GM21825 (cell line): Measurements from ENCODE around the gene RERE.

Experiments used
- ATAC-seq: cut with Tn5 transposase; IDR thresholded peaks from one replicate; pipeline ENCODE4 v1.9.1; 2021; ENCODE audit warnings: mild to moderate bottlenecking, moderate library complexity; ENCODE audit not compliant: unreplicated experiment

The RERE gene

DNA sequence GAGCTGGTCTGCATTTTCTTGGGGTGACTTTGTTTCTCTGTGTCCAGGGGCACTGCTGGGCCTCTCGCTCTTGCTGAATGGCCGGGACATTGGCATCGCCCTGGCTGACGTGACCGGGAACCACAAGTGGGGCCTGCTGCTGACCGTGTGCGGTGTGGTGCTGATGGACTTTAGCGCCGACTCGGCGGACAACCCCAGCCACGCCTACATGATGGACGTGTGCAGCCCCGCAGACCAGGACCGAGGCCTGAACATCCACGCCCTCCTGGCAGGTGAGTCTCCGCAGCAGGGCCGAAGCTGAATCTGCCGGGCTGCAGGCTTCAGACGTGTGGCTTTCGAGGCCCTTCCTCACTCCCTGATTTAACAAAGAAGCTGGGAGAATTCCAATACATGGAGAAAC is 491.7 kb downstream of the RERE start:
- ATAC-seq: no peak

DNA sequence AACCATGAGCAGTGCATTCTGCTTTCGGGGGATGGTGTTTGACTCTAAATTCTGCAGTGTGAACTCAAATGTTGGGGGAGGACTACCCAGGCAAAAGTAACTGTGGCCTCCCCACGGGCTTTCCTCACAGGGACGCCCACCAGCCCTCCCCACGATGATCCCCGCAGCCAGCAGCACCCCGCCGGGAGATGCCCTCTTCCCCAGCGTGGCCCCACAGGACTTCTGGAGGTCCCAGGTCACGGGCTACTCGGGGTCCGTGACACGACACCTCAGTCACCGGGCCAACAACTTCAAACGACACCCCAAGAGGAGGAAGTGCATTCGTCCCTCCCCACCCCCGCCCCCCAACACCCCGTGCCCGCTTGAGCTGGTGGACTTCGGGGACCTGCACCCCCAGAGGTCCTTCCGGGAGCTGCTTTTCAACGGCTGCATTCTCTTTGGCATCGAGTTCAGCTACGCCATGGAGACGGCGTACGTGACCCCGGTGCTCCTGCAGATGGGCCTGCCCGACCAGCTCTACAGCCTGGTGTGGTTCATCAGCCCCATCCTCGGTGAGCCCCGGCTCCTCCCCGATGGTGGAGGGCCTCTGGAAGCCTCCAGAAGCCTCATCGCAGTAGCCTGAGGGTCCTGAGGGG is 493.1 kb downstream of the RERE start:
- ATAC-seq: no peak

DNA sequence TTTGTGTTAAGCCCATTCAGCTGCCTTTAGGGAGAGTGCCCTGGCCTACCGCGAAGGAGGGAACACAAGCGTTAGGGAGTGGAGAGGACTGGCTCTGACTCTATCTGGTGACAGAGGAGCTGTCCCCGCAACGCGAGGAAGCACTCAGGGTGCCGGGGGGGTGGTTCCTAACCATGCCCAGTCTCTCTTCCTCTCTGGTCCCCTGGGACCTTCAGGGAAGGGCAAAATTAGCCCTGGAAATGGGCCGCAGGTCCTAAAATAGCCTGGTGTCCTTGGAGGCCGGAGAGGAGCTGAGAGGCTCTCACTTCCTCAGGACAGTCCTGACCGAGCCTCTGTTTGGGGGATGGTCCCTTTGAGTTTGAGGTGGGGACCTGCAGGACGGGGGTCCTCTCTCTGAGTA is 493.7 kb downstream of the RERE start:
- no peak for ATAC-seq

DNA sequence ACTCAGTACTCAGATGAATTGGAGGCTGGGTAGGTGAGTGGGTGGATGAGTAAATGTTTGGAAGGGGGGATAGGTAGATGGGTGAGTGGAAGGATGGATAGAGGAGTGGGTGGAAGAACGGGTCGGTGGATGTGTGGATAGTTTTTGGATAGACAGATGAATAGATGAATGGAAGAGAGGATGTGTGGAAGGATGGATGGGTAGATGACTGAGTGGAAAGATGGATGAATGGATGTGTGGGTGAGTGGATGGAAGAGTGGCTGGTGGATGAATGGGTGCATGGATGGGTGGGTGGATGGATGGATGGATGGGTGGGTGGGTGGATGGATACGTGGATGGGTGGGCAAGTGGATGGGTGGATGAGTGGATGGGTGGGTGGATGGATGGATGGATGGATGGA is 495.8 kb downstream of the RERE start:
- no peak for ATAC-seq

DNA sequence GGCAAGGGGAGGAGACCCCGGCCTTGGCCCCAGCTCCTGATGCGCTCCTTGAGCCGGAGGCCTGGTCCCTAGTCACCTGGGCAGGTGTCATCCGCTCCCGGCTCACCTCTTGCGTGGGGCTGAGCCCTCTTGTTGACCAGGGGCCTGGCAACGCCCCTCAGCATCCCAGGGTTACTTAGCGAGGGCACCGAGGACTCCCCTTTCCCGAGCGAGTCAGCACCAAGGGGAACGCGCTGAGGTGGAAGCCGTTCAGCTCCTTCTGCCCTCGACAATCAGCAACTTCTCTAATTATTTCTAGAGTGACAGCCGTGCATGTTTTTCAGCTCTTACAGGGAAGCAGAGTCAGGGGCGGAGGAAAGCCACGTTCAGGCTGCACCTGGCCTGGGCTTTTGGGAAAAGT is 499.0 kb downstream of the RERE start:
- ATAC-seq: no peak

DNA sequence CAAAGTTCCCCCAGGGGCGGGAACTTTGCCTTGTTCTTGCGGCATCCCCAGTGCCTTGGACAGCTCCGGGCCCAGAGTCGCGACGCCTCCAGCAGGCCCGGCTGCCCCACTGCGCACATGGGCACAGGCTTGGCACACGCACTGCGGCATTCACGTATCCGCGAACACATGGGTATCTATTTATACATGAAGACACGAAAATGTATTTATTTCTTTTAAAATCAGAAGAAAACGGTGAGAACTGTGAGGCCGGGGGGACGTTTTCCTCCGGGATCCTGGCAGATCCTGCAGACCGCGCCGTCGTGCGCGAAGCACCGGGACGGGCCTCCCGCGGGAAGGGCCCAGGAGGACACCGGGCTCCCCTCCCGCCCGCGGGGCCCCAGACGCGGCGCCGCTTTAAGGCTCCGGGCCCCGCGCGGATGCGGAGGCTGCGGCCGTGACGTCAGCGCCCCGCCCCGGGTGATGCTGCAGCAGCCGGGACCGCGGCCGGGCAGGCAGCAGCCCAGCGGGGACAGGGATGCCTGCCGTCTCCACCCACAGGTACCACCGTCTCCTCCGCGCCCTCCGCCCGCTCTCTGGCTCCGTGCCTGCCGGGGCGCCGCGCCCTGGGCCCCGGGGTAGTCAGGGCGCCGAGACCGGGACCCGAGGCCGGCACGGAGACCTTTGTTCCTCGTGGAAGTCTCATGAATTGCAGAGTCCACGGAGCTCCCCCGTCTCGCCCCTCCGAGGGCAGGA is 499.6 kb downstream of the RERE start, which contains the start of gene SLC45A1:
SLC45A1 (plus strand) TSS at position 468 of the 735 bp plus-strand sequence. CDS start 6,216 bp downstream, outside the sequence.
- ATAC-seq: no peak

DNA sequence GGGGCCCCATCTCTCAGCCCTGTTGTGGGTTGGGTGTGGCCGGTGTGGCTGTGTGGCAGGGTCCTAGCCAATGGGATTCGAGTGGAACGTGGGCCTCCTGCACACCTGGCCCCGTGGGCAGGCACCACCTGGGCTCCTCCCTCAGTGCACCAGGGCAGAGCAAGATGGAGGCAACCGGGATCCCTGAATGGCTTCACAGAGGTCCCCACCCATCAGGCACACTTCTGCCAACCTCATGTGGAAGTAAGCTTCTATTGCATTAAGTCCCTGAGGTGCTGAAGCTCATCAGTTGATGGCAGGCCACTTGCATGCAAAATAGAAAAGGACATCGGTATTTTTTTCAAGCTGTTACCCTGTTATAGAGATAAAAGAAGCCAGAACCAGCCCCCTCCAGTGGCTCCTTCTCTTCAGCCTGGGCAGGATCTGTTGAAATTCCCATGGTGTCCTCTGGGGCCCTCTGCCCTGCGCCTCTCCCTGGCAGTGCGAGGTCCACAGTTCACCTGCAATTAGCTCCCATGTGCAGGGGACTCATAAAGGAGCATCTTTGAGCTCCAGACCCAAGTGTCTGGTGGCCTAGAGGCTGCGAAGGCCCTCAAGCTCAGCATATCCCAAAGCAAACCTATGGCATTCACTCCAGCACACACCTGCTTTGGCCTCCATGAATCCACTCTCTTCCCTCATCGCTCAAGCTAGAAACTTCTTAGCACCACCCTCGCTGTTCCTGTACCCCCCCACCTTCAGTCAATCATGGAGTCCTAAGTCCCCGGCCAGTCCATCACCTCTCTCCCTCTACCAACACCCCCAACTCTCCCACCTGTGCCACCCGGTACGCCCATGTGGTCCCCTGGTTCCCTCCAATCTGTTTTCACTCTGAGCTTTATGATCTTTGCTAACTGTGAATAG is 501.6 kb downstream of the RERE start:
- ATAC-seq: no peak

DNA sequence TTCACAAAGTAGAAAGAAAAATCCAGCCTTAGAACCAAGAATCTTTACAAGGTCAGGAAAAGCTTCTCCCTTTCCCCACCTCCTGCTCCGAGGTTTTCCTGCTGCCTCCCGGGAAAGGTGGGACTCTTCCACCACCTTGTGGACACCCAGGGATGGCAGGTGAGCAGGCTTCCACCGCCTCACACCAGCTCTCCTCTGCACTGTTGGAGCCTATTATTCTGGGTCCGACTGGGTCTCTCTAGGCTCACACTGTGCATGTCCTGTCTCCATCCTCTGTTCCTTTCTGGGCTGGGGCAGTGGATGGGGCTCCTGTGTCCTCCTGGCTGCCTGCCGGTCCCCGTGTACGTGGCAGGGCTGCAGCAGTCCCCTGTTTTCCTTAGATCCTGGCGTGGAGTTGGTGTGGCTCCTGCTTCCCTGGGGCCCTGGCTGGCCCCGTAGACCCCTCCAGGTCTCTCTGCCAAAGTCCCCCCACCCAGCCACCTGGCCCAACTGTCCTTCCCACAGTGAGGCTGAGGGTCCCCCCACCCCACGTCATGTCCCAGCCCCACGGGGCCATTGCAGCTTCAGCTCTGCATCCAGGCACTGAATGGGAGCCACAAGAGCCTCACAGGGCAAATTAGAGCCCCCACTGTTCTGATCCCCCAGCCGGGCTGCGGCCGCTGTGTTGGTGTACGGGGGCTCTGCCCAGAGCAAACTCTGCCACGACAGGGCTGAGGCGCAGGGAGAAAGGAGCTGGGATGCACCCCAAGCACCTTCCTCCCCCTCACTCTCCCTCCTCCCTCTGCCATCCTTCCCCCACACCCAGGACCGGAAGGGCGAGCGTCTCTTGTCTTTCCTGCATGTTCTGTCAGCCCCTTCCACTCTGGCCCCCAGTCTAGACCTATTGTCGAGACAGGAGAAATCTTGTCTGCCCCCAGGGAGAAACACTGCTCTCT is 502.8 kb downstream of the RERE start:
- no peak for ATAC-seq

DNA sequence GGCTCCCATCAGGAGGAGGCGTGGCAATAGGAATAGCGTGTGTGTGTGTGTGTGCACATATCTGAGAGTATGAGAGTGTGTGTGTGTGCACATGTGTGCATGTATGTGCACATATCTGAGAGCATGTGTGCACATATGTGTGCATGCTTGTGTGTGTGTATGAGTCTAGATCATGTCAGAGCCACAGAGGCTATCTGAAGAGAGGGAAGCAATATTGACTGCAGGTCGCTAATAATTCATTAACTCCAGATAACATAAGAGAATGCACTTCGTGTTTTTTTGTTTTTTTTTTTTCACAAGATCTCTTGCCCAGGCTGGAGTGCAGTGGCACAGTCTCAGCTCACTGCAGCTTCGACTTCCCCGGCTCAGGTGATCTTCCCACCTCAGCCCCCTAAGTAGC is 504.2 kb downstream of the RERE start:
- ATAC-seq: no peak

DNA sequence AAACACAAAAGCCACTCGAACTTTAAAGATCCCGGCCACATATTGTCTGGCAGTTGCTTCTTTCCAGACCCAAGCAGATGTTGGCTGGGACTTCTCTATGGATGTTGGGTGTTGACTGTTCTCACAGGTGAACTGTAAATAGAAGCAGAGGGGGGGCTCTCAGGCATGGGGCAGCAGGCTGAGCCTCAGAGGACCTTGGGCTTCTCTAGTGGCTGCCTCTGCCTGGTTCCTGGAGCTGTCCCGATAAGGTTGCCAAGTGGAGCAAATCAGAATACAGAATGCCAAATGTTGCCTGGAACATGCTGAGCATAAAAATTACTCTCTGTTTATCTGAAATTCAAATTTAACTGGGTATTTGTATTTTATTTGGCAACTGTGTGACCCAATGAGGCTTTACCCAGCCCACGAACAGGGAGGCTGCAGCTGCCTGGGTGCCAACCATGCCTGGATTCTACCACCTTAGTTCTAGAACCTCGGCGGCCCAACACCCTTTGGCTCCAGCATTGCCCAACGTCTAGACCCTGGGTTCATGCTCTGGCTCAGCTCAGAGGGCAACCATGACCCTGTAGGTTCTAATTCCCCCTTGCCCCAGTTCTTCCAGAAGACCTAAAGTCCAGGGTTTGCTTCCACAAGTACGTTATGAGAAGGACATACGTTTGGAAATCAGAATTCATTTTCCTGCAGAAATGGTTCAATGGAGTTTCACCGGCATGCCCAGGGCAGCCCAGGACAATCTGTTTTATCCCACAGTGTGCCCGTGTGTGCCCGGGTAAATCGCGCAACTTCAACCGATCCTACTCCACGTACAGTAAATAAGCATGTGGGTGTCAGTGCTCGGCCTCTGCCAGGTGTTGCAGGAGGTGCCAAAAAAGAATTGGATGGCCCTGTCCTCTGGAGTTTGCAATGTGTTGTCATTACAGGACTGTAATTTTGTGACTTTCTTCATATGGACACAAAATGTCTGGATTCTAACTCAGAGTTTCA is 504.9 kb downstream of the RERE start:
- no peak for ATAC-seq

DNA sequence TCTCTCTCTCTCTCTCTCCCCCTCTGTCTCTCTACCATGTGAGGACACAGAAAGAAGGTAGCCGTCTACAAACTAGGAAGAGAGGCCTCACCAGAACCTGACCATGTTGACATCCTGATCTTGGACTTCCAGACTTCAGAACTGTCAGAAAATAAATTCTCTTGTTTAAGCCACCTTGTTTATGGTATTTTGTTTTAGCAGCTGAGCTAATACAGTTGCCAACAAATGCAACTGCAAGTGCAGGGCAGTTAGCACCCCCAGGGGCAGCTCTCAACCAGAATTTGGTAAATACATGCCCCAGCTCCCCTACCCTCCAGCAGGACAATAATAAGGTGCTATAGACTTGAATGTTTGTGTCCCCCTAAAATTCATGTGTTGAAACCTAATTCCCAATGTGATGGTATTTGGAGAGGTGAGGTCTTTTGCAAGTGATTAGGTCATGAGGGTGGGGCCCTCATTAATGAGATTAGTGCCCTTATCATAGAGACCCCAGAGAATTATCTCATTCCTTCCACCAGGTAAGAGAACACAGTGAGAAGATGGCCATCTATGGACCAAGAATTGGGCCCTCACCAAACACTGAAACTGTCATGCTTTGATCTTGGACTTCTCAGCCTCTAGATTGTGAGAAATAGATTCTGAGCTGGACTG is 506.2 kb downstream of the RERE start:
- no peak for ATAC-seq

DNA sequence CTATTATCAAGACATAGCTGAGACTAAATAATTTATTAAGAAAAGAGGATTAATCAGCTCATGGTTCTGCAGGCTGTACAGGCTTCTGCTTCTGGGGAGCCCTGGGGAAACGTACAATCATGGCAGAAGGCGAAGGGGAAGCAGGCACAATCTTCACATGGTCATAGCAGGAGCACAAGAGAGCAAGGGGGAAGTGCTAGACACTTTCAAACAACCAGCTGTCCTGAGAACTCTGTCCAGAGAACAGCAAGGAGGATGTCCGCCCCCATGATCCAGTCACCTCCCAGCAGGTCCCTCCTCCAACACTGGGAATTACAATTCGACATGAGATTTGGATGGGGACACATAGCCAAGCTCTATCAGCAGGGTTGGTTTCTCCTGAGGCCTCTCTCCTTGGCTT is 509.8 kb downstream of the RERE start:
- no peak for ATAC-seq

DNA sequence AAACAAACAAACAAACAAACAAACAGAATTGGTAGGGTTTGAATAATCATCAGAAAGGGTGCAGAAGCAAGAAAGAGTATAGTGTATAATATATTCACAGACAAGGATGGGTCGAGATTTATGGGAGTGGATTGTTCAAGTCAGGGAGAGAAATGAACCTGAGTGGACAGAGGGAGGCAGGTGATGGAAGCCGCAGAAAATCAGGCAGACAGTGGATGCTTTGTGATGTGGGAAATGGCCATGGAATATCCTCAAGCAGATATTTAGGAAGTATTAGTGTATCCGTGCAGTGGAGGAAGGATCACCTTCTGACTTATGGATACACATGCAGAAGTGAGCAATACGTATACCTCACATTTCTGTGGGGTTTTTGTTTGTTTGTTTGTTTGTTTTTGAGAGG is 513.6 kb downstream of the RERE start:
- ATAC-seq: no peak

DNA sequence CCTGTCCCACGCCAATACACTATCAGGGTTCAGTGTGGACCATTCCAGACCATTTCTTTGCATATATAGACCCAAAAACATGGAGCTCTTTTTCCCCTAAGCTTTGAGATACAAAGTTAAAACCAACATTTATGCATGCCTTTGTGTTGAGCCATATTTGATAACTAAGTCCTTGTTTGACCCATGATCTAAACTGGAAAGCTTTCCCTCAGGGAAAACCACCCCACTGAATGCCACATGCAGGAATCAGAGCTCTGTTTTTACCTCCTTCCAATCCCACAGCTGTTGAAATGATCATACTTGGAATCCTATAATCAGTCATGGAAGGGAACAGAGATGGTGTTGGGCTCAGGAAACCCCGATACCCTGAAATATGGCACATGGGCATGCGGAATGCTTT is 514.3 kb downstream of the RERE start:
- no peak for ATAC-seq
